SK-N-SH treated with all-trans-retinoic acid at 6 μM for 48 hours (cell line): ENCODE data around the gene PSMD7.

Source experiments
- ATAC-seq: fragments of 200-7000 bp; cut with Tn5 transposase; 3 replicates; pipeline ENCODE4 v1.9.1; 2020; ENCODE audit warnings: mild to moderate bottlenecking, moderate library complexity
- ARNTL ChIP-seq: fragments of 450-650 bp; formaldehyde crosslinking; IDR thresholded peaks from 2 replicates; pipeline ENCODE4 v1.5.0; 2020; ENCODE audit warnings: low read depth, mild to moderate bottlenecking, moderate library complexity, borderline replicate concordance
- BACH2 ChIP-seq: fragments of 250-450 bp; sonication (Bioruptor Pico); IDR thresholded peaks from 2 replicates; pipeline ENCODE4 v1.9.0; 2021; ENCODE audit warnings: mild to moderate bottlenecking, borderline replicate concordance
- CREB5 ChIP-seq: fragments of 250-450 bp; sonication (Bioruptor Pico); IDR thresholded peaks from 2 replicates; pipeline ENCODE4 v1.5.1; 2020; ENCODE audit warnings: low read depth, mild to moderate bottlenecking, moderate library complexity
- CSDC2 ChIP-seq: fragments of 250-450 bp; sonication (Bioruptor Pico); IDR thresholded peaks from 2 replicates; pipeline ENCODE4 v1.5.0; 2020; ENCODE audit warnings: mild to moderate bottlenecking, moderate library complexity
- CSRNP3 ChIP-seq: fragments of 250-450 bp; sonication (Bioruptor Pico); IDR thresholded peaks from 2 replicates; pipeline ENCODE4 v1.5.1; 2021; ENCODE audit warnings: mild to moderate bottlenecking, moderate library complexity
- GLIS3 ChIP-seq: fragments of 250-450 bp; sonication (Bioruptor Pico); IDR thresholded peaks from 2 replicates; pipeline ENCODE4 v1.5.0; 2020; ENCODE audit warnings: mild to moderate bottlenecking, moderate library complexity
- OSR1 ChIP-seq: fragments of 250-450 bp; sonication (Bioruptor Pico); IDR thresholded peaks from 2 replicates; pipeline ENCODE4 v1.8.0; 2022; ENCODE audit warnings: moderate library complexity, mild to moderate bottlenecking, inconsistent platforms
- PATZ1 ChIP-seq: fragments of 250-450 bp; sonication (Bioruptor Pico); IDR thresholded peaks from 2 replicates; pipeline ENCODE4 v1.8.0; 2020; ENCODE audit warnings: mild to moderate bottlenecking, moderate library complexity, borderline replicate concordance
- POU6F1 ChIP-seq: fragments of 250-450 bp; sonication (Bioruptor Pico); IDR thresholded peaks from 2 replicates; pipeline ENCODE4 v1.8.0; 2021; ENCODE audit warnings: low read depth, mild to moderate bottlenecking, moderate library complexity, borderline replicate concordance
- PPARA ChIP-seq: fragments of 250-450 bp; sonication (Bioruptor Pico); IDR thresholded peaks from 2 replicates; pipeline ENCODE4 v1.5.0; 2020; ENCODE audit warnings: mild to moderate bottlenecking, borderline replicate concordance
- RARB ChIP-seq: fragments of 250-450 bp; sonication (Bioruptor Pico); IDR thresholded peaks from 2 replicates; pipeline ENCODE4 v1.8.0; 2021; ENCODE audit warnings: mild to moderate bottlenecking, moderate library complexity
- SNAI2 ChIP-seq: fragments of 250-450 bp; sonication (Bioruptor Pico); IDR thresholded peaks from 2 replicates; pipeline ENCODE4 v1.5.0; 2020; ENCODE audit warnings: mild to moderate bottlenecking, moderate library complexity
- TCF4 ChIP-seq: fragments of 250-450 bp; sonication (Bioruptor Pico); IDR thresholded peaks from 2 replicates; pipeline ENCODE4 v1.8.0; 2021; ENCODE audit warnings: mild to moderate bottlenecking, moderate library complexity, borderline replicate concordance
- TSHZ2 ChIP-seq: fragments of 250-450 bp; sonication (Bioruptor Pico); IDR thresholded peaks from 2 replicates; pipeline ENCODE4 v1.5.0; 2020; ENCODE audit warnings: mild to moderate bottlenecking, moderate library complexity
- ZC3H10 ChIP-seq: fragments of 250-450 bp; sonication (Bioruptor Pico); IDR thresholded peaks from 2 replicates; pipeline ENCODE4 v1.5.1; 2021; ENCODE audit warnings: mild to moderate bottlenecking, moderate library complexity
- ZFP30 ChIP-seq: fragments of 450-650 bp; formaldehyde crosslinking; IDR thresholded peaks from 2 replicates; pipeline ENCODE4 v1.5.0; 2022; ENCODE audit warnings: mild to moderate bottlenecking, moderate library complexity
- ZNF565 ChIP-seq: fragments of 450-650 bp; formaldehyde crosslinking; conservative IDR thresholded peaks from 2 replicates; pipeline ENCODE4 v1.5.0; 2020; ENCODE audit warnings: low read depth, mild to moderate bottlenecking, moderate library complexity
- ZNF70 ChIP-seq: fragments of 450-650 bp; formaldehyde crosslinking; IDR thresholded peaks from 2 replicates; pipeline ENCODE4 v1.5.0; 2020; ENCODE audit warnings: mild to moderate bottlenecking, moderate library complexity
- ZNF8 ChIP-seq: fragments of 450-650 bp; formaldehyde crosslinking; IDR thresholded peaks from 2 replicates; pipeline ENCODE4 v1.5.0; 2020; ENCODE audit warnings: mild to moderate bottlenecking, moderate library complexity

PSMD7 gene

GRCh38 chr16:74291176-74291575 lies 5.4 kb upstream of the PSMD7 start:
- no peak for ATAC-seq

GRCh38 chr16:74291577-74292208 lies 4.9 kb upstream of the PSMD7 start:
- no peak for ATAC-seq
- TF ChIP-seq CSDC2 (CRISPR knock-in tag) (no peak), CSRNP3 (CRISPR knock-in tag) (no peak)

More at GRCh38 chr16:74291176-74291575, 5.4 kb upstream of the PSMD7 start:
- TF ChIP-seq BACH2 (CRISPR knock-in tag) = no peak
- TF ChIP-seq ARNTL (CRISPR knock-in tag) = no peak
- no peak for TF ChIP-seq GLIS3 (CRISPR knock-in tag)
- TF ChIP-seq OSR1 (CRISPR knock-in tag) = no peak
- no peak for TF ChIP-seq ZNF70 (CRISPR knock-in tag)
- TF ChIP-seq TCF4 (CRISPR knock-in tag) = no peak
- no peak for TF ChIP-seq CSDC2 (CRISPR knock-in tag)
- no peak for TF ChIP-seq CSRNP3 (CRISPR knock-in tag)
- TF ChIP-seq PATZ1 = no peak
- no peak for TF ChIP-seq ZFP30
- TF ChIP-seq CREB5 (CRISPR knock-in tag) = no peak

GRCh38 chr16:74296104-74296431 lies 546 bp upstream of the PSMD7 start:
- ATAC-seq = peak; percentile 3; the same call in 1 of the 3 replicates
- TF ChIP-seq POU6F1 (CRISPR knock-in tag) = no peak
- TF ChIP-seq, all 23 proteins: peak for 0

GRCh38 chr16:74297145-74297665 lies 591 bp downstream of the PSMD7 start:
- ATAC-seq = peak; percentile 70
- TF ChIP-seq CSRNP3 (CRISPR knock-in tag) = no peak
- no peak for TF ChIP-seq ZNF565 (CRISPR knock-in tag)
- TF ChIP-seq PPARA = no peak
- TF ChIP-seq TCF4 (CRISPR knock-in tag) = no peak
- TF ChIP-seq TSHZ2 (CRISPR knock-in tag) = no peak
- TF ChIP-seq SNAI2 (CRISPR knock-in tag) = no peak
- TF ChIP-seq ZC3H10 = no peak
- TF ChIP-seq ZNF8 (CRISPR knock-in tag) = no peak
- no peak for TF ChIP-seq RARB (CRISPR knock-in tag)
- TF ChIP-seq OSR1 (CRISPR knock-in tag) = no peak
- TF ChIP-seq POU6F1 (CRISPR knock-in tag) = no peak
- no peak for TF ChIP-seq CSDC2 (CRISPR knock-in tag)
